Adipose tissue (tissue), 3 donors: Measurements from ENCODE around the gene ZNF804A. TPM values are rescaled to one million over a fixed set of nuclear protein-coding genes. Genes with fewer than 3 reads are reported as not detected.
"Not testable (repeated sequence)": the region's sequence is repeated elsewhere in the genome, so short reads cannot be mapped to it uniquely, and the experiment has no call there.

Experiments used
- H3K27ac ChIP-seq: one replicate; pipeline ENCODE4 v1.5.1; 2013; ENCODE audit warnings: low read depth, low read length
- WGBS, 3 donors: extraction: QIAGEN DNeasy Blood & Tissue Kit; methylation state at CpG; one replicate each; pipeline ENCODE4 v1.1.7; 2013; 5-methylcytosine and 5-hydroxymethylcytosine counted together
- polyA plus RNA-seq, 3 donors: library from polyadenylated mRNA; stranded (reverse); fragments of 200-250 nt; gene quantifications; one replicate each; pipeline ENCODE4 v1.2.3, GENCODE V29; 2013
- donor health status: healthy with polysubstance abuse.
- donor health status: Bipolar disorder and iron deficiency.
- donor health status: healthy.

The ZNF804A gene
- polyA plus RNA-seq, 3 donors: 0.06 TPM; not detected in 1

- WGBS, 3 donors: 82 to 84% (median 83%) methylated on average over 6 of the region's 6 CpGs
- no peak overlapping the region for H3K27ac ChIP-seq
These were observed 87.9 kb downstream of the ZNF804A start for GRCh38 chr2:184685999-184686841.

- WGBS, 3 donors: 71 to 76% (median 74%) methylated on average over 1 of the region's 1 CpG
These were observed 91.3 kb downstream of the ZNF804A start for GRCh38 chr2:184689638-184690037.

GRCh38 chr2:184692141-184692734 is 93.9 kb downstream of the ZNF804A start:
- 41 to 65% (median 49%) methylated on average over 3 of the region's 3 CpGs for WGBS, 3 donors
- H3K27ac ChIP-seq: no peak overlapping the region

More at GRCh38 chr2:184689638-184690037, 91.3 kb downstream of the ZNF804A start:
- H3K27ac ChIP-seq: no peak overlapping the region

- WGBS, 3 donors: 76 to 77% (median 76%) methylated on average over 1 of the region's 1 CpG
- H3K27ac ChIP-seq: no peak overlapping the region
These were observed 98.3 kb downstream of the ZNF804A start for GRCh38 chr2:184696644-184697043.

GRCh38 chr2:184698476-184698875 is 100.1 kb downstream of the ZNF804A start:
- 85 to 89% (median 87%) methylated on average over 3 of the region's 3 CpGs for WGBS, 3 donors
- no peak overlapping the region for H3K27ac ChIP-seq

GRCh38 chr2:184721881-184722280 is 123.6 kb downstream of the ZNF804A start:
- 77 to 86% (median 84%) methylated on average over 6 of the region's 6 CpGs for WGBS, 3 donors
- H3K27ac ChIP-seq: no peak overlapping the region

- no peak overlapping the region for H3K27ac ChIP-seq
- WGBS, 3 donors: 48 to 54% (median 53%) methylated on average over 3 of the region's 3 CpGs
These were observed 129.5 kb downstream of the ZNF804A start for GRCh38 chr2:184727813-184728212.

GRCh38 chr2:184728411-184728810 is 130.1 kb downstream of the ZNF804A start:
- H3K27ac ChIP-seq: no peak overlapping the region

- H3K27ac ChIP-seq: no peak overlapping the region
- WGBS, 3 donors: 64 to 83% (median 69%) methylated on average over 3 of the region's 3 CpGs
These were observed 131.3 kb downstream of the ZNF804A start for GRCh38 chr2:184729581-184729980.

GRCh38 chr2:184730288-184730687 is 132.0 kb downstream of the ZNF804A start:
- WGBS, 3 donors: 76 to 90% (median 84%) methylated on average over 1 of the region's 1 CpG

GRCh38 chr2:184734338-184734737 is 136.0 kb downstream of the ZNF804A start:
- H3K27ac ChIP-seq: no peak overlapping the region

More at GRCh38 chr2:184730288-184730687, 132.0 kb downstream of the ZNF804A start:
- no peak overlapping the region for H3K27ac ChIP-seq

- H3K27ac ChIP-seq: no peak overlapping the region
- WGBS, 3 donors: 71 to 85% (median 79%) methylated on average over 1 of the region's 1 CpG
These were observed 137.3 kb downstream of the ZNF804A start for GRCh38 chr2:184735611-184736010.

- 65 to 94% (median 84%) methylated on average over 1 of the region's 1 CpG for WGBS, 3 donors
- no peak overlapping the region for H3K27ac ChIP-seq
These were observed 144.8 kb downstream of the ZNF804A start for GRCh38 chr2:184743096-184743495.

GRCh38 chr2:184756161-184756560 is 157.8 kb downstream of the ZNF804A start:
- WGBS, 3 donors: 89 to 97% (median 95%) methylated on average over 1 of the region's 1 CpG
- no peak overlapping the region for H3K27ac ChIP-seq

- WGBS, 3 donors: 16 to 19% (median 16%) methylated on average over 2 of the region's 2 CpGs
- H3K27ac ChIP-seq: no peak overlapping the region
These were observed 158.6 kb downstream of the ZNF804A start for GRCh38 chr2:184756885-184757284.

GRCh38 chr2:184759557-184760255 is 161.4 kb downstream of the ZNF804A start:
- 90 to 94% (median 92%) methylated on average over 5 to 6 of the region's 6 CpGs for WGBS, 3 donors
- H3K27ac ChIP-seq: not testable (repeated sequence)

GRCh38 chr2:184760931-184761330 is 162.6 kb downstream of the ZNF804A start:
- WGBS, 3 donors: 81 to 88% (median 85%) methylated on average over 2 of the region's 2 CpGs
- H3K27ac ChIP-seq: no peak overlapping the region

- WGBS, 3 donors: 46 to 73% (median 48%) methylated on average over 10 of the region's 10 CpGs
- no peak overlapping the region for H3K27ac ChIP-seq
These were observed 167.0 kb downstream of the ZNF804A start for GRCh38 chr2:184765112-184765895.
